HUES64 (cell line): ENCODE data around the gene TRPM3.

ENCODE experiments used
- H3K27ac ChIP-seq: 2 replicates; pipeline ENCODE4 v1.7.0; 2013; ENCODE audit warnings: low read depth, low read length, inconsistent platforms
- H3K27me3 ChIP-seq: 2 replicates; pipeline ENCODE4 v1.6.1; 2013; ENCODE audit warnings: mild to moderate bottlenecking, low read length; ENCODE audit not compliant: insufficient read depth
- H3K36me3 ChIP-seq: 2 replicates; pipeline ENCODE4 v1.6.1; 2013; ENCODE audit warnings: mild to moderate bottlenecking, low read length; ENCODE audit not compliant: insufficient read depth
- H3K4me1 ChIP-seq: 2 replicates; pipeline ENCODE4 v1.6.1; 2013; ENCODE audit warnings: mild to moderate bottlenecking, low read length, moderate library complexity; ENCODE audit not compliant: insufficient read depth
- H3K4me3 ChIP-seq: 2 replicates; pipeline ENCODE4 v1.5.1; 2013; ENCODE audit warnings: mild to moderate bottlenecking, low read length, moderate library complexity
- H3K9ac ChIP-seq: 2 replicates; pipeline ENCODE4 v1.6.1; 2013; ENCODE audit warnings: mild to moderate bottlenecking, low read depth, low read length
- H3K9me3 ChIP-seq: 2 replicates; pipeline ENCODE4 v1.6.1; 2013; ENCODE audit warnings: low read depth, low read length; ENCODE audit not compliant: insufficient read depth
- WGBS: fragments of 150-250, 120-280 bp; methylation state at CpG from one replicate; pipeline ENCODE4 v1.1.7; 2013; ENCODE audit warnings: missing lambda C conversion rate; 5-methylcytosine and 5-hydroxymethylcytosine counted together

TRPM3 gene

GRCh38 chr9:71128796-71129195 lies 7.4 kb upstream of the TRPM3 start:
- H3K4me1 ChIP-seq = peaks cover 13% of the 10 kb centered on the region
- no peak overlapping the region for H3K4me3 ChIP-seq
- no peak overlapping the region for H3K9ac ChIP-seq
- no peak overlapping the region for H3K27ac ChIP-seq
- H3K9me3 ChIP-seq = peaks cover 2% of the 10 kb centered on the region; the same call in 1 of the 2 replicates
- no peaks in the 10 kb centered on the region for H3K27me3 ChIP-seq
- H3K36me3 ChIP-seq = no peaks in the 10 kb centered on the region
- 98% methylated on average over 2 of the region's 2 CpGs for WGBS

GRCh38 chr9:71127301-71127700 lies 5.9 kb upstream of the TRPM3 start:
- 100% methylated on average over 2 of the region's 2 CpGs for WGBS
- Histone ChIP-seq H3K4me1 (peaks cover 27% of the 10 kb centered on the region), H3K9ac (no peak overlapping the region), H3K4me3 (no peak overlapping the region), H3K27me3 (no peaks in the 10 kb centered on the region), H3K36me3 (no peaks in the 10 kb centered on the region), H3K27ac (no peak overlapping the region), H3K9me3 (peaks cover 2% of the 10 kb centered on the region; the same call in 1 of the 2 replicates)

GRCh38 chr9:71122421-71122820 lies 1.0 kb upstream of the TRPM3 start:
- no peaks in the 10 kb centered on the region for H3K36me3 ChIP-seq
- peak overlapping the region; percentile 92 for H3K27ac ChIP-seq
- H3K9me3 ChIP-seq = peaks cover 2% of the 10 kb centered on the region; the same call in 1 of the 2 replicates
- WGBS = 78% methylated on average over 6 of the region's 6 CpGs
- no peaks in the 10 kb centered on the region for H3K27me3 ChIP-seq
- H3K4me3 ChIP-seq = peak overlapping the region; percentile 62
- H3K9ac ChIP-seq = peak overlapping the region; percentile 77; the same call in 1 of the 2 replicates
- peaks cover 65% of the 10 kb centered on the region for H3K4me1 ChIP-seq

GRCh38 chr9:71122022-71122275 lies 528 bp upstream of the TRPM3 start:
- H3K9me3 ChIP-seq = peaks cover 2% of the 10 kb centered on the region; the same call in 1 of the 2 replicates
- no peaks in the 10 kb centered on the region for H3K36me3 ChIP-seq
- H3K4me3 ChIP-seq = peak overlapping the region; percentile 62
- H3K27me3 ChIP-seq = no peaks in the 10 kb centered on the region
- no CpG with 5 or more reads among the region's 1 CpG for WGBS
- H3K27ac ChIP-seq = peak overlapping the region; percentile 92
- H3K9ac ChIP-seq = peak overlapping the region; percentile 77
- H3K4me1 ChIP-seq = peaks cover 70% of the 10 kb centered on the region

GRCh38 chr9:71120501-71121247 lies 747 bp downstream of the TRPM3 start:
- Histone ChIP-seq H3K9ac (peak overlapping the region; percentile 77), H3K27me3 (no peaks in the 10 kb centered on the region), H3K27ac (peak overlapping the region; percentile 92), H3K36me3 (no peaks in the 10 kb centered on the region), H3K4me3 (peak overlapping the region; percentile 62), H3K9me3 (no peaks in the 10 kb centered on the region), H3K4me1 (peaks cover 81% of the 10 kb centered on the region)
- 0% methylated on average over 7 of the region's 11 CpGs for WGBS

- H3K36me3 ChIP-seq = no peaks in the 10 kb centered on the region
- H3K9me3 ChIP-seq = no peaks in the 10 kb centered on the region
- H3K4me3 ChIP-seq = peak overlapping the region; percentile 62
- no peaks in the 10 kb centered on the region for H3K27me3 ChIP-seq
- H3K4me1 ChIP-seq = peaks cover 83% of the 10 kb centered on the region
- WGBS = 49% methylated on average over 2 of the region's 2 CpGs
- H3K27ac ChIP-seq = peak overlapping the region; percentile 92; the same call in 1 of the 2 replicates
- peak overlapping the region; percentile 77; the same call in 1 of the 2 replicates for H3K9ac ChIP-seq
Observed at GRCh38 chr9:71119746-71120145, 1.7 kb downstream of the TRPM3 start.

GRCh38 chr9:71118324-71118723 lies 3.1 kb downstream of the TRPM3 start:
- no peaks in the 10 kb centered on the region for H3K27me3 ChIP-seq
- 80% methylated on average over 1 of the region's 2 CpGs for WGBS
- no peak overlapping the region; the same call in 1 of the 2 replicates for H3K4me3 ChIP-seq
- H3K36me3 ChIP-seq = no peaks in the 10 kb centered on the region
- no peaks in the 10 kb centered on the region for H3K9me3 ChIP-seq
- H3K9ac ChIP-seq = no peak overlapping the region
- peaks cover 70% of the 10 kb centered on the region for H3K4me1 ChIP-seq
- H3K27ac ChIP-seq = no peak overlapping the region

GRCh38 chr9:71115448-71115975 lies 5.9 kb downstream of the TRPM3 start:
- WGBS = 82% methylated on average over 3 of the region's 3 CpGs
- no peaks in the 10 kb centered on the region for H3K36me3 ChIP-seq

GRCh38 chr9:71112866-71113265 lies 8.6 kb downstream of the TRPM3 start:
- WGBS = 72% methylated on average over 1 of the region's 1 CpG
- Histone ChIP-seq H3K36me3 (no peaks in the 10 kb centered on the region), H3K27me3 (no peaks in the 10 kb centered on the region)

More at GRCh38 chr9:71115448-71115975, 5.9 kb downstream of the TRPM3 start:
- Histone ChIP-seq H3K9me3 (no peaks in the 10 kb centered on the region), H3K27ac (no peak overlapping the region), H3K4me3 (no peak overlapping the region), H3K9ac (no peak overlapping the region), H3K27me3 (no peaks in the 10 kb centered on the region), H3K4me1 (peaks cover 68% of the 10 kb centered on the region)

GRCh38 chr9:71108937-71109336 lies 12.5 kb downstream of the TRPM3 start:
- WGBS = 87% methylated on average over 2 of the region's 2 CpGs
- no peaks in the 10 kb centered on the region for H3K27me3 ChIP-seq
- no peak overlapping the region for H3K9ac ChIP-seq
- no peak overlapping the region for H3K27ac ChIP-seq
- H3K36me3 ChIP-seq = no peaks in the 10 kb centered on the region
- H3K9me3 ChIP-seq = no peaks in the 10 kb centered on the region
- peaks cover 44% of the 10 kb centered on the region for H3K4me1 ChIP-seq
- no peak overlapping the region for H3K4me3 ChIP-seq

More at GRCh38 chr9:71112866-71113265, 8.6 kb downstream of the TRPM3 start:
- H3K27ac ChIP-seq = no peak overlapping the region; the same call in 1 of the 2 replicates
- no peak overlapping the region for H3K4me3 ChIP-seq
- H3K9me3 ChIP-seq = no peaks in the 10 kb centered on the region
- H3K9ac ChIP-seq = no peak overlapping the region
- H3K4me1 ChIP-seq = peaks cover 61% of the 10 kb centered on the region

GRCh38 chr9:71106992-71107391 lies 14.4 kb downstream of the TRPM3 start:
- H3K4me1 ChIP-seq = peaks cover 34% of the 10 kb centered on the region

More at GRCh38 chr9:71106992-71107391, 14.4 kb downstream of the TRPM3 start:
- 92% methylated on average over 5 of the region's 5 CpGs for WGBS
- H3K9me3 ChIP-seq = no peaks in the 10 kb centered on the region
- no peaks in the 10 kb centered on the region for H3K27me3 ChIP-seq
- no peak overlapping the region for H3K27ac ChIP-seq
- no peak overlapping the region for H3K4me3 ChIP-seq
- H3K9ac ChIP-seq = no peak overlapping the region
- H3K36me3 ChIP-seq = no peaks in the 10 kb centered on the region
